Ramos (cell line): ENCODE data around the gene NEB.

ENCODE experiments used
- in situ Hi-C: fragments of 300-500 bp; cut with MboI; formaldehyde crosslinking; loops from one replicate; pipeline ENCODE4 v1.14.3; 2022; ENCODE audit warnings: low sequenced_read_pairs; ENCODE audit not compliant: unreplicated experiment

Gene NEB

DNA sequence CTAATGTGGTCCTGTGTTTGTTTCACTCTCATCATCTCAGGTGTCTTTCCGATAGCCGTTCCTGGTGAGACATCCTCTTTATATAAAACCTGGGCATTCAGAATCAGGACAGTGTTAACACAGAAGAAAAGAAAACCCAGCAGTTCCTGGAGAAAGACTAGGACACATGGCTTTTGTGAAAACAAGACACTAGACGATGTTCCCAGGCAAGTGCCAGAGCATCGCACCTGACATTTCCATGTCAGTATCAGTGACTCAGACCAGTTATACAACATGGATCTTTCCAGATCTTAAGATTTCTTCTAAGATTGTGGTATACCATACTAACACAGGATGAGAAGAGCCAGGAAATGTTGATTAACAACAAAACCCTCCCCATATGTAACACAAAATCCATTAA lies 228.1 kb downstream of the NEB start:
- in situ Hi-C loops, result no loop called here

DNA sequence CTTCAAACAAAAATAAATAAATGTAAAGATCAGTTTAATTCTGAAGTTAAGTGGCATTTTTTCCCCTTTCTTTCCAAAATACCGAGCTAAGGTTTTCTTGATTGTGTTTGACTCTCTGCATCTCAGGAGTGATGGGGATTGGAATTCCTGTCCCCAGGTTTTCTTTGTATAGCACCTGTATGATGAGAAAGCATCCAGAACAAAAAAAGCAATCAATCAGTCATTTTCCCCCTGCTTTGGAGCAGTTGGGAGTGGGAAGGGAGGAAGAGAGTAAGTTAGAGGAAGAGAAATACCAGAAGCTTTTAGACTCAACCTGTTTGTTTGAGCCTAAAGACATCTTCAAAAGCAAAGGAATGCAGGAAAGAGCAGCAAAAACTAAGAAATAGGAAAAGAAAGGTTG lies 236.1 kb downstream of the NEB start:
- in situ Hi-C loops, result no loop called here

DNA sequence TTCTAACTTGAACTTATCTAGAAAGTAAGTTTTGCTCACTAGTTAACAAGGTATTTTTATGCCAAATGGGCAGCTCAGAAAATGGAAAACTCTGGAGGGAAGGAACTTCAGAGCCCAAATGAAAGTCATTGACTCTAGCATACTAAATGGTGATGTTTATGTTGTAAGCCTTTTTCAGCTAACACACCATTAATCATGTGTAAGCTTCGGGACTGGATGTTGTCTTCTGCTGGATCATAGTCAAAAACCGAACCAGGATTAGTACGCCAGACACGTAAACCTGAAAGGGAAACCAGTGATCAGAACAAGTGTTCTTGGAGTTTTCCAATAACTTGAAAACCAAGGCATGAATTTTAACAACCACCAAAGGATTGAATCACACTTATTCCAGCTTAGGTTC lies 242.8 kb downstream of the NEB start:
- in situ Hi-C loops, result no loop called here

DNA sequence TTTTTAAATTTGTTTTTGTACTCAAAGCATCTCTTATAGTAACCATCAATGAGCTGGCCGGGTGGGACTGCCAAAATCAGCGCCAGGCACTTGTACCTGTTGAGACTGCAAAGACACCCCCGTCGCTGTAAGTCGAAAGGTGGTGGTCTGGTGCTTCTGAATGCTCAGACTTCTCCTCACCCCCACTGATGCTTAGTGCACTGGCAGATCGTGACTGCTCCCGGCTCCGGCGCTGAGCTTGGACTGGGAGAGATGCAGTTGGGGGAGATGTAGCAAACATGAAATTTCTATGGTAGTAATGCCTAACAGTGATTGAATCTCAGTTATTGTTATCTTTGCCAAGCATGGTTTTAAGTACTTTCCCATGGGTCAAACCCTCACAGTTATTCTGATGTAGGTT lies 244.0 kb downstream of the NEB start:
- in situ Hi-C loops, result no loop called here

DNA sequence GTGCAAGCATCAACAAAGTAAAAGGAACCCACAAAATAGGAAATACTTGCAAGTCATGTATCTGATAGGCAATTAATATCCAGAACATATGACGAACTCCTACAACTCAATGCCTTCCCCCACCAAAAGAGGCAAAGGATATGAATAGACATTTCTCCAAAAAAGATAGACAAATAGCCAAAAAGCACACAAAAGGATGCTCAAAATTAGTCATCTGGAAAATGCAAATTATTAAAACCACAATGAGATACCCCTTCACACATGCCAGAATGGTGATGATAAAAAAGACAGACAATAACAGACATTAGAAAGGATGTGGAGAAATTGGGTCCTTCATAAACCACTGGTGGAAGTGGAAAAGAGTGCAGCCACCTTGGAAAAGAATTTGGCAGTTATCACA lies 248.2 kb downstream of the NEB start:
- in situ Hi-C loops, result no loop called here

DNA sequence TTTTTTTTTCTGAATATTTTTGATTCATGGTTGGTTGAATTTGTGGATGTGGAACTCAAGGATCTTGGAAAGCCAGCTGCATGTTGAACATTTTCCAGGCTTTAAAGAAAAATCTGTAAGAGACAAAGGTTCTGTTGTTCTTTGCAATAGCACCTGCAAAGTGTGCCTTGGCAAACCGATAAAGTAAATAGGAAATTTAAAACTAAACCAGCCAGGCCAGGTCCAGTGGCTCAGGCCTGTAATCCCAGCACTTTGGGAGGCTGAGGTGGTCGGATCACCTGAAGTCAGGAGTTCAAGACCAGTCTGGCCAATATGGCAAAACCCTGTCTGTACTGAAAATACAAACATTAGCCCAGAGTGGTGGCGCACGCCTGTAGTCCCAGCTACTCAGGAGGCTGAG lies 250.2 kb downstream of the NEB start:
- in situ Hi-C loops, result no loop called here

DNA sequence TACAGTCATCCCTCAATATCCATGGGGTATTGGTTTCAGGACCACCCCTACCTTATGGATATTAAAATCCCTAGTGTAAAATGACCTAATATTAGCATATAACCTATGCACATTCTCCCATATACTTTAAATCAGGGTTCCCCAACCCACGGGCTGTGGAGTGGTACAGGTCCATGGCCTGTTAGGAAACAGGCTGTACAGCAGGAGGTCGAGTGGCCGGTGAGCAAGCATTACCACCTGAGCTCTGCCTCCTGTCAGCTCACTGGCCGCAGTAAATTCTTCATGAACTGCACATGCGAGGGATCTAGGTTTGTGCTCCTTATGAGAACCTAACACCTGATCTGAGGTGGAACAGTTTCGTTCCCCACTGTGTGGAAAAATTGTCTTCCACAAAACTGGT lies 250.7 kb downstream of the NEB start:
- in situ Hi-C loops, result no loop called here

DNA sequence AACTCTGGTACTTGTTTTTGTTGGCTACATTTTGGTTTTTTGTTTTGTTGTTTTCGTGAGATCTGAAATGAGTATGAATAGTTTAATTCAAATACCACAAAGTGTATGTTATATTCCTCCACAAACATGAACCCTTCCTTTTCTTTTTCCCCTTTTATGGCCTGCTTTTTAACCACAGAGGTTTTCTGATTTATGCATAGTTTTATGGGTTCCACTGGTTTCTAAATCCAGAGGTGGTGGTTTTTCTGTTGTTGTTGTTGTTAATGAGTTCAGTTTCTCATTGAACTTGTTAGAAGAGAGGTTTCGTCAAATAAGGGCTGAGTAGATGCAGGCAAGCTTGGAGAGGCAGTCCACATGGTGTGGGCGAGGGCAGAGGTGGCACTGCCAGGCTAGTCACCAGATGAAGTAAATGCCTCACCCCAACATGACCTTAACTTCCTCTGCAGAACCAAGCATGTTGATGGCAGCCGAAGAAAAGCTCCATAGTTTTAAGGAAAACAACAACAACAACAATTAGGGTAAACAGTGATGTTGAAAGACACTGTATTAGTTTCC lies 252.0 kb downstream of the NEB start:
- in situ Hi-C loops, result no loop called here

DNA sequence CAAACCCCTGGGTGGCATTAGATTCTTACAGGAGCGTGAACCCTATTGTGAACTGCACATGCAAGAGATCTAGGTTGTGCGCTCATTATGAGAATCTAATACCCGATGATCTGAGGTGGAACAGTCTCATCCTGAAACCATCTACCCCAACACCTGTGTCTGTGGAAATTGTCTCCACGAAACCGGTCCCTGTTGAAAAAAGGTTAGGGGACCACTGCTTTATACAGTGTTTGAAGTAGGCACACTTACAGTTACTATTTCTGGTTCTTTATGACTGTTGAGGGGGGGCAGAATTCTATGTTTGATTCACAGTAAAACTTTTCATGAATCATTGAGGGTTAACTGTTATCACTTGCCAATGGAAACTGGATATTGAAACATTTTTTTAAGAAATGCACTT lies 252.5 kb downstream of the NEB start:
- in situ Hi-C loops, result no loop called here

DNA sequence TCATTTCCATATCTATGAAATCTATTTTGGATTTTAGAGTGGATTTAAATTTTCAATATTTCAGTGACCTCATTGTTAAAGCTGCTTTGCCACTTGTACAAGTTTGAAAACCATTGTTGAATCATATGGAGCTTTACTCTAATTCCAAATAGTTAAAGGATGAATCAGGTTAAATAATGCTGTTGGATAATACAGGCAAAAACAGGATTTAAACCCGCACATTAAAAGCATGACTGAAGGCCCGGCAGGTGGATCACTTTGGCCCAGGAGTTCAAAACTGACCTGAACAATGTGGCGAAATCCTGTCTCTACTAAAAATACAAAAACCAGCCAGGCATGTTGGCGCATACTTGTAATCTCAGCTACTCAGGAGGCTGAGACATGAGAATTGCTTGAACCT lies 256.3 kb downstream of the NEB start:
- in situ Hi-C loops, result no loop called here

DNA sequence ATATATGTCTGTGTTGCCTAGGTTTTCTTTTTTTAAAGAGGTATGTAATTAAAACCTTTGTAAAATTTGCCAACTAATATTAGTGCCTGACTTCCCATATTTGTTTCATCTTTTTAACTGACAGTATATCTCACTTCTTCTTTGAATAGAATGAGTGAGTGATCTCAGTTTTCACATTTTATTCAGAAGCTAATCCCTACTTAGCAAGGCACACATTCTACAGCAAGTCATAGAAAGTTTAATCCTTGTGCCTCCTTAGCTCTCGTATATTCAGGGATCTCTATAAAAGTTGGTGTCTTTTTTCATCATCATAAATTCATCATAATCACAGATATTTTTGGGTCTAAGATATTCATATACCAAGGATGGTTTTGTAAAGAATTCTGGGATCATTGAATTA lies 258.0 kb downstream of the NEB start:
- in situ Hi-C loops, result no loop called here

DNA sequence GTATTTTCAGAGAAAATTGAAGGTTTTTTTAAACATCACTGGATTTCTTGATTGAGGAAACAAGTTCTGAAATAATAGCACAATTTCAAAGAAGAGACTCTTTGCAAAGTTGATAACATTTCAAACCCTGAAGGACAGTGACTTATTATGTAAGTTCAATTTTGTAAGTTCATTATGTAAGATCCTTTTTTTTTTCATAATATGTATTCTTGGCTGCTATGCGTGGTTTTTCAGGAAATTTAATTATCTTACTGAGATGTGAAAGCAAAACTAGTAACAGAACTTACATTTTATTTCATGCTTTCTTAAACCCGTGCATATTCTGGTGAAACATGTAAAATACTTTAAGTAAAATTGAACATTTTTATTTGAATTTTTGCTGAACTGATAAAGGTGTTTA lies 259.2 kb downstream of the NEB start:
- in situ Hi-C loops, result no loop called here

DNA sequence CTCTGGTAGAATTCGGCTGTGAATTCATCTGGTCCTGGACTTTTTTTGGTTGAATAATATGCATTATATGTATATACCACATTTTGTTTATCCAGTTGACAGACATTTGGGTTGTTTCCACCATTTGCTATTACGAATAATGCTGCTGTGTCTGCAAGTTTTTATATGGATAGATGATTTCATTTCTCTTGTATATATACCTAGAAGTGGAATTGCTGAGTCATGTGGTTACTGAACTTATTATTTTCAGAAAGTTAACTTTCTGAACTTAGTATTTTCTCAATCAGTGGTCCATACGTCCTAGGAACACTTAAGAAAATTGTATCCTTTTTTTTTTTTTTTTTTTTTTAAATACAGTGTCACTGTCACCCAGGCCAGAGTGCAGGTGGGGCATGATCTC lies 261.3 kb downstream of the NEB start:
- in situ Hi-C loops, result loop anchor here (25.0 kb wide), 1 partner anchor 1189 kb away; no protein-coding TSS in a partner anchor

DNA sequence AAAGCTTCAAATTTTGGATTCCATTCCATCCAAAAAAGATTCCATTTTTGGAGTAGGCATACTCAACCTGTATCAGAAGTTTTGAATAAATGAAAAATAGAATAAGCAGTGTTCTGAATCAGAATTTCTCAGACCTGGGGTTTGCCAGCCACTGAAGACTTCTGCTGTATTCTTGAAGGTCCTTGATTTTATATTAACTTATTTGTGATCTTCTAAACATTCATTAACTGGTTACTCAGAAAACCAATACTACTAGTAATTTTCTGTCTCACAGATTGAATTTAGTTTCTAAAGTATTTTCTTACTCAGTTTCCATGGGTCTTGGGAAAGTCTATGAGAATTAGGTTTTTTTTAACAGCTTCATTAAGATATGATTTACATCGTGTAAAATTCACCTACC lies 263.7 kb downstream of the NEB start:
- in situ Hi-C loops, result loop anchor here (25.0 kb wide), 1 partner anchor 1192 kb away; no protein-coding TSS in a partner anchor

DNA sequence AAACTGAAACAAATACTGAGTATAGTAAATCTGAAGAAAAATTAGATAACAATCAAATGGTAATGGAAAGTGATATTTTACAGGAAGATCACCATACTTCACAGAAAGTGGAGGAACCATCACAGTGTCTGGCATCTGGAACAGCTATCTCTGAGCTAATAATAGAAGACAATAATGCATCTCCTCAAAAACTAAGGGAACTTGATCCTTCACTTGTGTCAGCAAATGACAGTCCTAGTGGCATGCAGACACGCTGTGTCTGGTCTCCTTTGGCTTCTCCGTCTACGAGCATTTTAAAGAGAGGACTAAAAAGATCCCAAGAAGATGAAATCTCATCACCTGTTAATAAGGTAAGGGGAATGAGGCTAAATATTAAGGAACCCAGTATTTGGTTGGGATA lies 268.5 kb downstream of the NEB start:
- in situ Hi-C loops, result loop anchor here (25.0 kb wide), 1 partner anchor 1197 kb away; no protein-coding TSS in a partner anchor

DNA sequence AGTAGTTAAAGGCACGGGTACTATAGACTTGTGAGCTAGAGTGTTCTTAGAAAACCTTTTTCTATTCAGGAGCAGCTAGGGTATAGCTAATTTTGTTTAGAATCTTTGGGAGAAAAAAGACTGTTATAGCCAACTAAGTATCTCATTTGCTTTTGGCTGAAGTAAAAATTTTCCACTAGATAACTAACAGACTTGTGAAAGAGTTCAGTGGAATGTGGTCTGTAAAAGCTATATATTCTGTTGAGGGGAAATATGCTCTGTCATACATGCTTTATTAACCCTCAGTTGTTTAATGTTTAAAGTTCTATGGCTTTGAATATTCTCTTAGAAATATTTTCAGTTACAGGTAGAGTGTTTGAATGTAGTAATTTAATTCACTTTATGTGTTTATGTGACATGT lies 274.9 kb downstream of the NEB start:
- in situ Hi-C loops, result loop anchor here (25.0 kb wide), 1 partner anchor 1203 kb away; no protein-coding TSS in a partner anchor

DNA sequence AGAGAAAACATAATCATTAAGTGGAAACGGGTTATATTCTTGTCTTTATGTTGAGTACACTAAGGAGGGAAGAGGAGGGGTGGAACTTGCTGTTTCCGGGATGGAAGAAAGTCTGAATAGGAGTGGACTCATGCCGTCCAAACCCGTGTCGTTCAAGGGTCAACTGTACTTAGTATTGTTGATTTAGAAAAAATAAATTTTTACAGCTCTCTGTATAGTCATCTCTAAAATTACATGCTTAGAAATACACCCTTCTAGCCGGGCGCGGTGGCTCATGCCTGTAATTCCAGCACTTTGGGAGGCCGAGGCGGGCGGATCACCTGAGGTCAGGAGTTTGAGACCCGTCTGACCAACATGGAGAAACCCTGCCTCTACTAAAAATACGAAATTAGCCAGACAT lies 295.1 kb downstream of the NEB start:
- in situ Hi-C loops, result no loop called here

DNA sequence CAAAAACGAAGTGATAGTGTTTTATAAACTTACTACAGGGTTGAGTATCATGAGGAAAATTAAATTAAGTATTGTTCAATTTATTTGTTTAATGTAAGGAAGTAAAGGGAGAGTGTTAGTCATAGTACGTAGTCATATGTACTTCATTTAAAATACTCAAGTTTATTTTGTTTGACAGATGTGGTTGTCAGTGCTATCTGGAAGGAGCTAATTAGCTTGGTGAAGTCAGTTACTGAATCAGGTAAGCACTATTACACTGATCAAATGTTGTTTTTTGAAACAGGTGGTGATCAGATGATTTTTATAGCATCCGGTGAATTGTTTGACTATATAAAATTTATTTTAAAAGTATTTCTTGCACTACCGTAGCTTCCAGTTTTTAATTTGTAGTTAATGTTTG lies 295.8 kb downstream of the NEB start:
- in situ Hi-C loops, result no loop called here

DNA sequence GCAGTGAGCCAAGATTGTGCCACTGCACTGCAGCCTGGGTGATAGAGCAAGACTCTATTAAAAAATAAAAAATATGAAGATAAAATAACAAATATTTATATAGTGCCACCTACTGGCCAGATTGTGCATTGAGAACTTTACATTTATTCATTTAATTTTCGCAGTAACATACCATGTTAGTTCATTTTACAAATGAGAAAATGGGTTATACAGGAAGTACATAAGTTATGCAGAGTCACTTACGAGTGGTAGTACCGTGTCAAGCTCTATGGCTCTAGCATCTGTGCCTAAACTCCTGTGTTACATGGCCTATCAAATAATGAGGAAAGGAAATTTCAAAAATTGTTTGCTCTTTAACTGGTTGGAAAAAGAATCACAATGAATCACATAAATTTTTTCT lies 296.6 kb downstream of the NEB start:
- in situ Hi-C loops, result no loop called here
